WERI-Rb-1 (cell line): ENCODE results near the gene LRR1.
"Not testable (repeated sequence)": the region's sequence is repeated elsewhere in the genome, so short reads cannot be mapped to it uniquely, and the experiment has no call there.

Experiments
- DNase-seq: peaks from one replicate; pipeline ENCODE4 v3.0.0-alpha.2; 2020
- H3K27ac ChIP-seq: fragments of 250-450 bp; sonication (Bioruptor Pico); 2 replicates; pipeline ENCODE4 v1.5.1; 2020; ENCODE audit warnings: mild to moderate bottlenecking, moderate library complexity
- H3K27me3 ChIP-seq: fragments of 250-450 bp; sonication (Bioruptor Pico); 2 replicates; pipeline ENCODE4 v1.5.1; 2021; ENCODE audit warnings: mild to moderate bottlenecking, low read depth, moderate library complexity; ENCODE audit not compliant: insufficient read depth, severe bottlenecking
- H3K36me3 ChIP-seq: fragments of 250-450 bp; sonication (Bioruptor Pico); 2 replicates; pipeline ENCODE4 v1.5.1; 2020; ENCODE audit warnings: mild to moderate bottlenecking, moderate library complexity
- H3K4me3 ChIP-seq: 2 replicates; pipeline ENCODE4 v1.5.1; 2011; ENCODE audit warnings: low read depth, mild to moderate bottlenecking, control low read depth, low read length
- H3K9me3 ChIP-seq: fragments of 250-450 bp; sonication (Bioruptor Pico); 2 replicates; pipeline ENCODE4 v1.5.1; 2021; ENCODE audit warnings: mild to moderate bottlenecking, moderate library complexity; ENCODE audit not compliant: severe bottlenecking
- CTCF ChIP-seq: IDR thresholded peaks from 2 replicates; pipeline ENCODE4 v1.5.1; 2011; ENCODE audit warnings: low read depth, mild to moderate bottlenecking, control low read depth, inconsistent platforms, low read length

LRR1 gene

GRCh38 chr14:49615776-49616175 is 17.0 kb downstream of the LRR1 start:
- peak; percentile 48 for DNase-seq
- Histone ChIP-seq H3K36me3 (peaks cover 60% of the 10 kb centered on the region), H3K4me3 (no peak overlapping the region), H3K9me3 (no peaks in the 10 kb centered on the region), H3K27me3 (no peaks in the 10 kb centered on the region), H3K27ac (peak overlapping the region; percentile 55)
- no peak for TF ChIP-seq CTCF

- Histone ChIP-seq H3K36me3 (peaks cover 62% of the 10 kb centered on the region), H3K27me3 (no peaks in the 10 kb centered on the region), H3K9me3 (no peaks in the 10 kb centered on the region), H3K4me3 (no peak overlapping the region), H3K27ac (no peak overlapping the region)
- TF ChIP-seq CTCF = no peak
- no peak for DNase-seq
These were observed 19.2 kb downstream of the LRR1 start for GRCh38 chr14:49617852-49618519.

- H3K27me3 ChIP-seq, H3K27ac ChIP-seq, DNase-seq, H3K9me3 ChIP-seq: not testable (repeated sequence)
- H3K36me3 ChIP-seq = peaks cover 62% of the 10 kb centered on the region
- H3K4me3 ChIP-seq = peak overlapping the region; percentile 94
These were observed 20.5 kb downstream of the LRR1 start for GRCh38 chr14:49619273-49619672.

GRCh38 chr14:49619730-49620129 is 21.0 kb downstream of the LRR1 start:
- peaks cover 62% of the 10 kb centered on the region for H3K36me3 ChIP-seq
- peak overlapping the region; percentile 95 for H3K27ac ChIP-seq
- TF ChIP-seq CTCF = no peak
- no peaks in the 10 kb centered on the region for H3K27me3 ChIP-seq
- H3K9me3 ChIP-seq = no peaks in the 10 kb centered on the region
- peak overlapping the region; percentile 94 for H3K4me3 ChIP-seq
- no peak for DNase-seq

- no peaks in the 10 kb centered on the region for H3K27me3 ChIP-seq
- peak; percentile 46; the same call in 1 of the 2 replicates for TF ChIP-seq CTCF
- no peaks in the 10 kb centered on the region for H3K9me3 ChIP-seq
- peak; percentile 99 for DNase-seq
- peak within 1 kb of the TSS; percentile 94 for H3K4me3 ChIP-seq
- peaks cover 58% of the 10 kb centered on the region for H3K36me3 ChIP-seq
- peak within 1 kb of the TSS; percentile 95 for H3K27ac ChIP-seq
These were observed 21.7 kb downstream of the LRR1 start, which contains the start of the genes MGAT2 and RPL36AL for GRCh38 chr14:49620182-49621113. TSS of gene MGAT2 (plus strand) at chr14:49620799. CDS start at chr14:49621269, 470 bp downstream. TSS of gene RPL36AL (minus strand) at chr14:49620626. CDS start at chr14:49619104, 1,522 bp downstream.
